NCI-H187 (cell line): ENCODE data around the gene SEPSECS.

Experiments
- DNase-seq, 2 experiments: peaks; one replicate each; lab custom pipeline; 2025; lab: John Stamatoyannopoulos, UW

Gene SEPSECS

GRCh38 chr4:25159837-25160713 lies at the start of gene SEPSECS:
Gene SEPSECS (minus strand): TSS chr4:25160449. CDS start chr4:25160369, 80 bp downstream.
- DNase-seq, result peak; percentile 94 to 98

DNA sequence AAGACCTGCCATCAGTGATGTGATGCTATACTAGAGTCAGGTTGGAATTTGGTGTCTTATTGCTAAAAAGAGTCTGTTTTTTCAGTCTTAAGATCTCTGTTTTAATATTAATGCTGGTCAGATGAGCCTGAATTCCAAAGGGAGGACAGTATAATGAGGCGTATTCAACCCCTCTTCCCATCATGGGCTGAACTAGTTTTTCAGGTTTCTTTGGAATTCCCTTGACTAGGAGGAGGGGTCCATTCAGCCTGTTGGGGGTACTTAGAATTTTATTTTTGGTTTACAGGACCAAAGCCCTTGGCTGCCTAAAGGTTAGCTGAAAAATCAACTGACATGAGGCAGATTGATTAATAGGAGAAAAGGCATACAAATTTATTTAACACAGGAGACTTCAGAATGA lies 49.5 kb upstream of the SEPSECS start:
- DNase-seq, result no peak

- DNase-seq, result no peak
These were observed 47.7 kb upstream of the SEPSECS start for GRCh38 chr4:25207997-25208396.

DNA sequence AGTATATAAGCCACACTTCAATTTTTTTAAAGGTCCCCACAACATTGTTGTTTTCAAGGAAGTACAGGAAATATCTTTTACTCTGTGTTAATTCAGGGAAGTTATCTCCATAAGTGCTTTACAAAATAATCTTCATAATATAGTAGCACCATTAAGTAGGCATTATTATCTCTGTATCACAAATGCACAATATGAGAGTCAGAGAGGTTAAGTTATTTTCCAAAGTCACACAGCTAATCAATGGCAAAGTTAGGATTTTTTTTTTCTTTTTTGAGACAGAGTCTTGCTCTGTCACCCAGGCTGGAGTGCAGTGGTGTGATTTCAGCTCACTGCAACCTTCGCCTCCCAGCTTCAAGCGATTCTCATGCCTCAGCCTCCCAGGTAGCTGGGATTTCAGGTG lies 38.5 kb upstream of the SEPSECS start:
- no peak for DNase-seq

GRCh38 chr4:25190407-25190806 lies 30.2 kb upstream of the SEPSECS start:
- DNase-seq, result no peak

DNA sequence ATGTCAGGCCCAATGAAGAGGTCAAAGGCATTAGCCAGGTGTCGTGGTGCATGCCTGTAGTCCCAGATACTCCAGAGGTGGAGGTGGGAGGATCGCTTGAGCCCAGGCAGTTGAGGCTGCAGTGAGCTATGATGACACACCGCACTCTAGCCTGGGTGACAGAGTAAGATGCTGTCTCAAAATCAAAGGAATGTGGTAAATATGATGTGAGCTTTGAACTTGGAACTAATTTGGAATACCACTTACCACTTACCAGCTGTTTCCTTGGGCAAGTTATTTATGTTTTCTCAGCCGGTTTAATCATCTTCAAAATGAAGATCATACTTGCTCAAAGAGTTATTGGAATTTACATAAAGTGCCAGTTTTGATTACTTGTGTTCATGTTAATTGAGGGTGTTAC lies 23.8 kb upstream of the SEPSECS start:
- no peak for DNase-seq

DNA sequence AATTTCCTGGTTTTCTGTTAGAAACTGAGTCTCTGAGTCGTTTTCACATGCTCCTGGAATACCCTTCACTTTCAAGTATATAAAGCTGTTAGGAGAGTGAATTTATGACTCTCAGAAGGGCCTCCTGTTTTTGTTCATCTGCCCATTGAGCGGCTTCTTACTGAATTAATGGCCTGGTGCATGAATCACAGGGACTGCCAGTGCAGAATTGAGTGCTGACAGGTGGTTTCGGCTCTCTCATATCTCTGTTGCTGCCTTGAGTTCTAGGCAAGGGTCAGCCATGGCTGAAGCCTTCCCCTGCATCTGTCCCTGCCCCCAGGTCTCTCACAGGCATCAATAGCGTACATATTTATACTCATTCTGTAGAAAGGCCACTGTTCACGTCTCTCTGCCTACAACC lies 22.7 kb upstream of the SEPSECS start:
- peak; percentile 80 to 83 for DNase-seq

GRCh38 chr4:25180524-25181131 lies 20.4 kb upstream of the SEPSECS start:
- peak in 1 of 2 experiments; percentile 18 for DNase-seq

- no peak for DNase-seq
These were observed 18.6 kb upstream of the SEPSECS start for GRCh38 chr4:25178838-25179261.

DNA sequence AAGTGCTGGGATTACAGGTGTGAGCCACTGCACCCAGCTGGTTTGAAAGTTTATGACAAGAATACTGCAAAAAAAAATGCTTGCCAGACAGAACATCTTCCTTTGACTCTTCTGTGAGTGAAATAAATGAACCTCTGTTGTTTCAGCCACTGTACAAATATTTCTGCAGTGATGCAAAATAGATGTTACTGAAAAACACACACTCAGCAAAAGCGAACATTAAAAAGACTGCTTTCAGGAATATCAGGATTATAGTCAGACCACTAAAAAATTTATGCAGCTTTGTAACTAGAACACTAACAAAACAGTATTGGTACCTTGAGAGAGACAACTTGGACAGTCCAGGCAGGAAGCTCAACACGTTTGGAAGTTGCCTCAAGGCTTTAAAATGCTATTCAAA lies 16.9 kb upstream of the SEPSECS start:
- DNase-seq, result no peak

- DNase-seq, result no peak
These were observed 14.4 kb upstream of the SEPSECS start for GRCh38 chr4:25174674-25175073.

DNA sequence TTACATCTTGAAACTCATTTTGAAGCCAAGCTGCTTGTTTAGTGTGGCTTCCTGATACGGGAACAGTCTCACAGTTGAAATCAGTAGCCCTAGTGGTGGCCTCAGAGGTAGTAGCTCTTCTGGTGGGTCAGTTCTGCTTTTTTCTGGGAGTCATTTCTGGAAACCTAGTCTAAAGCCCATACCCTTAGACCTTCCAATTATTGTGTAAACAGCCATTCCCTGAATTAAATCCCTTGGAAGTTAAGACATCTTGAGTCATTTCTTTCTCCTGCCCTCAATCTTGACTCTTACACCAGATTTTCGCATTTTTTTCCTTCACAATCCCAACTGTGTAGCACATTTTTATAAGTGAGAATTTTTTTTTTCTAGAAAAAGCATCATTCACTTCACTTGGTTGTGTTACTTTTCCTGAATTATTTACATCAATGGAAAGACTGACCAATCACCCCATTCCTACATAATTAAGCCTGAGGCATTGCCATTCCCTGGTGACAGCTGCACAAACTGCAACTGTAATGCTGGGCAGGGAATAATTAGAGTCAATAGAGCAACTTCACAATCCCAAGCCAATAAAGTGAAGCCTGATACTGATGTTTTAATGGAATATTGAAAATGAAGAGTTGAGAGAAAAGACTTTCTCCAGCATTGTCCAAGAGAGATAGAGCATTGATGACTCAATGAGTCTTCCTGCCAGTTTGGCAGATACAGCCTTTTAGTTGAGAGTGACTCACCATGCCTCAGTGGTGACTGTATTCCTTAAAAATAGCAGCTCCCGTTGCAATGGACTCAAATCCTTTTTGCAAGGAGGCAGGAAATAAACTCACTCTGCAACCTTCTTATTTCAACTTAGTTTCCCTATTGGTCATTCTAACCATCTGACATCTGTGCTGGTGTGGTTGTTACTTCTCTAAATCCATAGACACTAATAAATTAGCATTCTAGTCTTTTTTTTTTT lies 13.0 kb upstream of the SEPSECS start:
- DNase-seq, result no peak

- DNase-seq, result no peak
These were observed 11.1 kb upstream of the SEPSECS start for GRCh38 chr4:25171201-25171865.

GRCh38 chr4:25169446-25169845 lies 9.2 kb upstream of the SEPSECS start:
- no peak for DNase-seq

- DNase-seq, result no peak
These were observed 5.7 kb upstream of the SEPSECS start for GRCh38 chr4:25165916-25166315.

DNA sequence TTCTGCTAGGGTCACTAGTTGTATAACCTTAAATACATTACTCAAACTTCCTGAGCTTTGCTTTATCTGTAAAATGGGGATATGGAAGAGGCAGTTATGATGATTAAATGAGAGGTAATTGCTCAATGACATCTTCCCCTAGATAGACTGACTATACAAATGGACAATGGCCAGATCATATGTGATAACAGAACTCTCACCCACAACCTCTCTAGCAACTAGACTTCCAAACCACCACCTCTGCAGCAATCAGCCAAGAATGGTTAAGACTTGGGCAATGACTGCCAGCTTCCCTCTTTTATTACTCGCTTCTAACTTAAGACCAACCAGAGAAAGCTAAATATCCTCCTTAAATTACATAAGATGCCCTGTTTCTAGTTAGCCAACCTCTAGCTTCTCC lies 2.9 kb upstream of the SEPSECS start:
- DNase-seq, result no peak

DNA sequence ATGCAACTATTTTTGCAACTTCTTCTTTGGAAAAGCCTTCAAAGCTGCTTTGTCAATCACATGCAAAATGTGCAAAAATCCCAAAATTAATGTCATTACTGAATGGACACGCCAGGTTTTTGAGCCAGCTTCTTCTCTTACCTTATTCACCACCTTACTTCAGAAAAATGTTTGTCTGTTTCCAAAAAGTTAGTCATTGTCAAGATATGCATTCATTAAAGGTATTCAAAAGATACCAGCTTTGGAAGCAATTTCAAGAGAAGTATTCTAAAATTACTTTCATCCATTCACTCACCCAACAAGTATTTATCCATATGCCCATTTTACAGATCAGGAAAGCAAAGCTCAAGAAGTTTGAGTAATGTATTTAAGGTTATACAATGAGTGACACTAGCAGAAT lies 2.3 kb upstream of the SEPSECS start:
- DNase-seq, result no peak

DNA sequence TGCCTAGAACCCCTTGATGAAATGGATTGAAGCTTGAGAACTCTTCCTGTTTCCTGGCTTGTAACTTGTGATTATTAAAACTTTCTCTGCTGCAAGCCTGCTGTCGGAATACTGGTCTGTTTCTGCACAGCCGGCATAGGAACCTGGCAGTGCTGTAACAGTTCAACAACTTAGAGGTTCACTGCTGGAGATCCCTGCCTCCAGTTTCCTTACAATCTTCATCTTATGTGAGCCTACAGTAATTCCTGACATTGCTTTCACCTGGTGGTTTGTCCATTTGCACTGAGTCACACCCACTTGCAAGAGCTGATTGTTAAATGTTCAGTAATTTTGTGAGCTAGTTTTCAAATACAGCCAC lies 1.3 kb upstream of the SEPSECS start:
- DNase-seq, result no peak

DNA sequence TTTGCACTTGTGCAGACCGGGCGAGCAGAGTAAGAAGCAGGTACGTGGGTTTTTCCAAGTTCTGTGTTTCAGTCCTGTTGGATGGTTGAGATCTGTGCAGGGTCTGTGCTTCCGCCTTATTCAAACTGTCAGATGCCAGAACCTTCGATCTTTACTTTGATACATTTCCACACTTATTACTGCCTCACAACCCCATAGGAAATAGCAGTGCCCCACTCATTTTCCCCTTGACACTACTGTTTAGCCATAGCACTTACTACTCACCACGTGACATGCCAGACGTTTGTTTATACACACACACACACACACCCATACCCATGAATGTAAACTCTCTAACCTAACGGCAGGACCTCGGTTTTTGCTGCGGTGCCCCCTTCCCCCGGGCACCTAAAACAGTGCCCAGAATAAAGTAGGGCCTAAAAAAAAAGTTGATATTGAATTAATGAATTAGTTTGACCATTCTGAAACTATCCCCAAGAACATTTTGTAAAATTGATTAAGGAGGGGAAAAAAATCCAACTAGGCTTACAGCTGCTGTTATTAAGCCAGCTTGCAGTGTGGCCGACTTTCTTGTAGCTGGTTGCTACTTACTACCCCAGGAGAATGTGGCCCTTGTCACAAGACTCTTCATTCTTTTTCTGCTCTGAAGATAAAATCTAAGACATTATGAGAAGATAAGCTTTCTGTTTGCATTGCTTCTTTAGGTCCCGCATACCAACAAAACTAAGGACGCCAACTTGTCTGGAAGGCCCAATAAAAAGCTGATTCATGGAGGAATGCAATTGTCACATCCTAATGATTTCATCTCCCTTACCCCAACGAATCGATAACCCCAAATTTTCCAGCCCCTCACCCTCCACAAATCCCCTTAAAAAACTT lies 704 bp upstream of the SEPSECS start:
- no peak for DNase-seq

GRCh38 chr4:25158817-25159216 lies 1.4 kb downstream of the SEPSECS start:
- DNase-seq, result no peak

- no peak for DNase-seq
These were observed 3.2 kb downstream of the SEPSECS start for GRCh38 chr4:25157081-25157480.
